HEK293T (cell line): ENCODE measurements around the gene ST6GAL1.
"Not testable (repeated sequence)": the region's sequence is repeated elsewhere in the genome, so short reads cannot be mapped to it uniquely, and the experiment has no call there.

Experiments used
- CTCF ChIA-PET: fragments of 350-600 bp; formaldehyde crosslinking; extraction: SDS; loops from one replicate; lab custom pipeline; 2021; ENCODE audit warnings: antibody characterized with exemption, inconsistent platforms; lab: Yijun Ruan, JAX
- POLR2A ChIA-PET: fragments of 350-600 bp; formaldehyde crosslinking; extraction: SDS; loops from one replicate; lab custom pipeline; 2020; ENCODE audit warnings: antibody characterized with exemption, inconsistent platforms; lab: Yijun Ruan, JAX
- DNase-seq: peaks from one replicate; pipeline ENCODE4 v3.0.0; 2012; ENCODE audit warnings: mixed read lengths; ENCODE audit errors: extremely low spot score
- ARNT ChIP-seq: fragments of 450-650 bp; IDR thresholded peaks from 2 replicates; pipeline ENCODE4 v1.6.1; 2017; ENCODE audit warnings: mild to moderate bottlenecking
- BHLHE40 ChIP-seq: fragments of 450-650 bp; IDR thresholded peaks from 2 replicates; pipeline ENCODE4 v1.6.1; 2016; ENCODE audit warnings: mild to moderate bottlenecking, moderate library complexity, borderline replicate concordance
- CTBP1 ChIP-seq: fragments of 450-650 bp; IDR thresholded peaks from 2 replicates; pipeline ENCODE4 v1.6.1; 2016; ENCODE audit warnings: borderline replicate concordance
- ELF4 ChIP-seq: fragments of 450-650 bp; IDR thresholded peaks from 2 replicates; pipeline ENCODE4 v1.6.1; 2017; ENCODE audit warnings: antibody characterized with exemption
- FOXA1 ChIP-seq: fragments of 450-650 bp; IDR thresholded peaks from 2 replicates; pipeline ENCODE4 v1.6.1; 2016; ENCODE audit warnings: mild to moderate bottlenecking
- FOXK2 ChIP-seq: fragments of 450-650 bp; IDR thresholded peaks from 2 replicates; pipeline ENCODE4 v1.6.1; 2016; ENCODE audit warnings: mild to moderate bottlenecking
- FOXM1 ChIP-seq: fragments of 450-650 bp; IDR thresholded peaks from 2 replicates; pipeline ENCODE4 v1.6.1; 2017; ENCODE audit warnings: mild to moderate bottlenecking, borderline replicate concordance
- HDGF ChIP-seq: fragments of 450-650 bp; IDR thresholded peaks from 2 replicates; pipeline ENCODE4 v1.6.1; 2017; ENCODE audit warnings: antibody characterized with exemption, borderline replicate concordance
- L3MBTL2 ChIP-seq: fragments of 450-650 bp; conservative IDR thresholded peaks from 2 replicates; pipeline ENCODE4 v1.6.1; 2016; ENCODE audit warnings: mild to moderate bottlenecking
- LEF1 ChIP-seq: fragments of 450-650 bp; IDR thresholded peaks from 2 replicates; pipeline ENCODE4 v1.6.1; 2017; ENCODE audit warnings: mild to moderate bottlenecking, borderline replicate concordance
- NFRKB ChIP-seq: fragments of 450-650 bp; IDR thresholded peaks from 2 replicates; pipeline ENCODE4 v1.6.1; 2016; ENCODE audit warnings: mild to moderate bottlenecking, moderate library complexity
- SP1 ChIP-seq: fragments of 450-650 bp; IDR thresholded peaks from 2 replicates; pipeline ENCODE4 v1.6.1; 2017
- TARDBP ChIP-seq: fragments of 450-650 bp; IDR thresholded peaks from 2 replicates; pipeline ENCODE4 v1.6.1; 2016
- ZNF384 ChIP-seq: fragments of 450-650 bp; IDR thresholded peaks from 2 replicates; pipeline ENCODE4 v1.6.1; 2016
- TF ChIP-seq, protein P1 (sequence below): fragments of 450-650 bp; IDR thresholded peaks from 2 replicates; pipeline ENCODE4 v1.6.1; 2016

ST6GAL1 gene

DNA sequence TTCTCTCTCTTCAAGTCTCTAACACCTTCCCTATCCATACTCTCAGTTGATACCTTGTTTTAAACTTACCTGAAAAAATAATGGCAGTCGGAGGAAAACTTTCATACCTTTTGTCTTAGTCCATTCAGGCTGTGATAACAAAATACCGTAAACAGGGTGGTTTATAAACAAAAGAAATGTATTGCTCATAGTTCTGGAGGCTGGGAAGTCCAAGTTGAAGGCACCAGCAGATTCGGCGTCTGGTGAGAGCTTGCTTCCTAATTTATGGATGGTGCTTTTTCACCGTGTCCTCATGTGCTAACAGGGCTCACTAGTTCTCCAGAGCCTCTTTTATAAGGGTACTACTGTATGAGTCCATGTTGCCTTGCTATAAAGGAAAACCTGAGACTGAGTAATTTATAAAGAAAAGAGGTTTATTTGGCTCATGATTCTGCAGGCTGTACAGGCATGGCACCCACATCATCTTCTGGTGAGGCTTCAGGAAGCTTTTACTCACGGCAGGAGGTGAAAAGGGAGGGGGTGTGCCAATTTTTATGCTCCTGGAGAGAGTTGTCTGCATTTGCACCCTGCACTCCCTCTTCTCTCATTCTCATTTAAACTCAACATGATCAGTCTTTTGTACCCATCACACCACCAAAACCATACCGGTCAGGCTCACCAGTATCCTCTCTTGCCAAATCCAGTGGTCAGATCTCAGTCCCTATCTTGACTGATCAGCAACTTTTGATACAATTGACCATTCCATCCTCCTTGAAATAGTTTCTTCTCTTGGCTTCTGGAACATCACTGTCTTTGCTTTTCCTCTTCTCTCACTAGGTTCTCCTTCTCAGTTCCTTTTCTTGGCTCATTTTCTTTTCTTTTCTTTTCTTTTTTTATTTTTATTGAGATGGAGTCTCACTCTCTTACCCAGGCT is 21.6 kb downstream of the ST6GAL1 start:
- no peak for DNase-seq
- ChIA-PET POLR2A (no interaction called here), CTCF (no interaction called here)
- TF ChIP-seq L3MBTL2 (no peak), CTBP1 (no peak), TARDBP (no peak), FOXK2 (no peak), NFRKB (no peak), ARNT (no peak), LEF1 (no peak)
- TF ChIP-seq, protein P1, sequence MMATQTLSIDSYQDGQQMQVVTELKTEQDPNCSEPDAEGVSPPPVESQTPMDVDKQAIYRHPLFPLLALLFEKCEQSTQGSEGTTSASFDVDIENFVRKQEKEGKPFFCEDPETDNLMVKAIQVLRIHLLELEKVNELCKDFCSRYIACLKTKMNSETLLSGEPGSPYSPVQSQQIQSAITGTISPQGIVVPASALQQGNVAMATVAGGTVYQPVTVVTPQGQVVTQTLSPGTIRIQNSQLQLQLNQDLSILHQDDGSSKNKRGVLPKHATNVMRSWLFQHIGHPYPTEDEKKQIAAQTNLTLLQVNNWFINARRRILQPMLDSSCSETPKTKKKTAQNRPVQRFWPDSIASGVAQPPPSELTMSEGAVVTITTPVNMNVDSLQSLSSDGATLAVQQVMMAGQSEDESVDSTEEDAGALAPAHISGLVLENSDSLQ: no peak

DNA sequence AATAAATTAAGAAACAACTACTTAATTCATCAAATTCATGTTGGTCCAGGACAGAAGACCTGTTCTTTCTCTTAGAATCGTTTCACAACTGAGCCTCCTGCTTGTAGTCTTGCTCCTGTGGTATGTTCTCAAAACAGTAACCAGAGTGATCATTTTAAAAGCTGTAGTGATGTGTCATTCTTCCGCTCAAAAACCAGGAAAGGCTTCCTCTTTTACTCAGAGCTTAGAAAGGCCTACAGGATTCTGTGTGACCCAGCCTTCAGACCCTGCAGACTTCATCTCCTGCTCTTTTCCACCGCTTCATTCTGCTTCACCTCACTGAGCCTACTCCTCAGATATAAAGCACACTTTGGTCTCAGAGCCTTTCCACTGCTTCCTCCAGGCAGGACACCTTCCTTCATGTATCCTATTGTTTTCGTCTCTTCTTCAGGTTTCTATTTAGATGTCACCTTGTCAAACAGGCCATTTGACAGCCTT is 22.7 kb downstream of the ST6GAL1 start:
- no peak for TF ChIP-seq LEF1
- TF ChIP-seq, protein P1: no peak
- ChIA-PET POLR2A (no interaction called here), CTCF (no interaction called here)
- no peak for DNase-seq

DNA sequence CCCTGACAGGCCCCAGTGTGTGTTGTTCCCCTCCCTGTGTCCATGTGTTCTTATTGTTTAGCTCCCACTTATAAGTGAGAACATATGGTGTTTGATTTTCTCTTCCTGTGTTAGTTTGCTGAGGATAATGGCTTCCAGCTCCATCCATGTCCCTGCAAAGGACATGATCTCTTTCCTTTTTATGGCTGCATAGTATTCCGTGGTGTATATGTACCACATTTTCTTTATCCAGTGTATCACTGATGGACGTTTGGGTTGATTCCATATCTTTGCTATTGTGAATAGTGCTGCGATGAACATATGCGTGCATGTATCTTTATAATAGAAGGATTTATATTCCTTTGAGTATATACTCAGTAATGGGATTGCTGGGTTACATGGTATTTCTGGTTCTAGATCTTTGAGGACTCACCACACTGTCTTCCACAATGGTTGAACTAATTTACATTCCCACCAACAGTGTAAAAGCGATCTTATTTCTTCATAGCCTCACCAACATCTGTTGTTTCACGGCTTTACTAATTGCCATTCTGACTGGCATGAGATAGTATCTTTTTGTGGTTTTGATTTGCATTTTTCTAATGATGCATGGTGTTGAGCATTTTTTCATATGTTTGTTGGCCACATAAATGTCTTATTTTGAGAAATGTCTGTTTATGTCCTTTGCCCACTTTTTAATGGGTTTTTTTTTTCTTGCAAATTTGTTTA is 23.8 kb downstream of the ST6GAL1 start:
- POLR2A ChIA-PET, DNase-seq, CTCF ChIA-PET: not testable (repeated sequence)

DNA sequence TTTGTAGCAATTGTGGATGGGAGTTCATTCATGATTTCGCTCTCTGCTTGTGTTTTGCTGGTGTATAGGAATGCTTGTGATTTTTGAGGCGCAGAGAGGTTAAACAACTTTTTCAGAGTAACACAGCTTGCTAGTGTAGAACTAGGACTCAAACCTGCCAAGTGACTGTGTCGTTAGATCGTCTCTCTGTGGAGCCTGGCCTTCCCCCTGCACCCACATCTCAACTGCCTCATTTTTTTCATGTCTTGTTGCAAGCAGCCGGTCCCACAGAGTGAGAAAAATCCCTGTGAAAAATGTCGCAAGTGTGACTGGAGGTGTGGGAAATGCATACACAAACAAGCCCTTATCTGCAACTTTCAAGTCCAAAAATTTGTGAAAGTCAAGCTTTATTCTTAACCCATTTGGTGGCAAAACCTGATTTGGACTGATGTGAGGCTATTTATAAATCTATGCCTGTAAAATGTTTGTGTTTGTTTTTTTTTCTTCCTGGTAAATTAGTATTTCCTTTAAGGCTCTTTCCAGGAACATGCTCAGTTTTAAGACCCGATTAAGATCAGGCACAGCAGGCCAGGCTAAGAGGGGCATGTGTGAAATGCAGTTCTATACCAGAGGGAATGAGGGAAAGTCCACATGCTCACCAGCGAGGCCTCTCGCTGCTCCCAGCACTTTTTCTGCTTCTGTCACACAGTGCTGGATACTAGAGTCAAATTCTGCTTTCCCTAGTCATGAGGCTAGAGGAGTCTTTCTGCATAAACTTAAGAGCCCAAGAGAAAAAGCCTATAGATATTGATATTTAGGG is 25.8 kb downstream of the ST6GAL1 start:
- CTCF ChIA-PET: no interaction called here
- TF ChIP-seq NFRKB (no peak), CTBP1 (no peak), FOXK2 (no peak), ELF4 (no peak), FOXA1 (no peak), LEF1 (no peak), ARNT (no peak), BHLHE40 (no peak), FOXM1 (no peak), TARDBP (no peak), HDGF (no peak), SP1 (no peak), L3MBTL2 (no peak)
- TF ChIP-seq, protein P1: no peak
- POLR2A ChIA-PET: no interaction called here
- DNase-seq: no peak

DNA sequence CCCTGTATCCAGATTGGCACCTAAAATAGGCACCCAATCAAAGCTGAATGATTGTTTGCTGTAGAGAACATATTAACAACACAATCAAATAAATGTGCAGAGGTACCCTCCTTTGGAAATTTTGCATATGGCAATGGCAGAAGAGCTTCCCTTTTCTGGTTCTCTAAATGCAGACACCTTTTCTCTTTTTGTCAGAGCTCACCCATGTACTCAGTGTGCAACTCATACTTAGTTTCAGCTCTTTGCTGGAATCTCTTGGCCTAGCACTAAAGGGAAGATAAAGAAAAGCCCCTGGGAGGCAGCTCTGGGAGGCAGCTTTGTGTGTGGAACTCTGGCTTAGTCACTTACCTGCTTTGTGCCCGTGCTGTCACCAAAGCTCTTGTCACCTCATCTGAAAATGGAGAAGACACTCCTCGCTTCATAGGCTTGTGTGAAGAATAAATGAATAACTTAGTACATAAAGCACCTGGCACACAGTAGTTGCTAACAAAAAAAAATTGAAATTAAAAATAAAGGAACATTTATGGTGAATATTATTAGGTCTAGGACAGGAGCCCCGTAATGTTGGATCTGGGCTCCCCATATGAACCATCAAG is 28.8 kb downstream of the ST6GAL1 start:
- TF ChIP-seq ZNF384: no peak
- no peak for TF ChIP-seq TARDBP
- no peak for TF ChIP-seq CTBP1
- no peak for TF ChIP-seq ELF4
- no peak for TF ChIP-seq LEF1
- no peak for TF ChIP-seq FOXA1
- TF ChIP-seq NFRKB: no peak
- TF ChIP-seq, protein P1: no peak
- no peak for TF ChIP-seq FOXM1
- POLR2A ChIA-PET: no interaction called here
- CTCF ChIA-PET: interaction anchor here (0.9 kb wide), 1 partner anchor 52 kb away, joined by 3 read pairs; no protein-coding TSS in a partner anchor
- DNase-seq: no peak
